OCI-LY7 (cell line): ENCODE results near the gene GALNTL6. TPM values are rescaled to one million over a fixed set of nuclear protein-coding genes. Genes with fewer than 3 reads are reported as not detected.

Source experiments
- BruUV-seq: library from RNA; stranded (reverse); fragments of 400-500 nt; replicated peaks from 2 replicates; lab custom pipeline; 2021; lab: Mats Ljungman, UMichigan
- CTCF ChIA-PET: fragments of 300-600 bp; sonication (Branson Sonifier 250); formaldehyde crosslinking; loops from one replicate; lab custom pipeline; 2022; ENCODE audit warnings: antibody characterized with exemption; ENCODE audit not compliant: unreplicated experiment; lab: Charles Lee
- POLR2A ChIA-PET: fragments of 300-600 bp; sonication (Branson Sonifier 250); formaldehyde crosslinking; loops from one replicate; lab custom pipeline; 2022; ENCODE audit warnings: antibody characterized with exemption; lab: Charles Lee
- DNase-seq: peaks from one replicate; pipeline ENCODE4 v3.0.0-alpha.2; 2015; ENCODE audit warnings: low spot score
- H2AFZ ChIP-seq: fragments of 200-600 bp; sonication (generic), shearing (Covaris generic); 2 replicates; pipeline ENCODE4 v1.6.1; 2014; ENCODE audit warnings: mild to moderate bottlenecking, antibody characterized with exemption, low read length, moderate library complexity
- H3K27ac ChIP-seq: fragments of 200-600 bp; sonication (generic); 2 replicates; pipeline ENCODE4 v1.5.1; 2014; ENCODE audit warnings: mixed run types, low read depth, mild to moderate bottlenecking, moderate library complexity, low read length, inconsistent platforms; ENCODE audit not compliant: poor library complexity, severe bottlenecking
- H3K36me3 ChIP-seq: fragments of 200-600 bp; sonication (generic); 2 replicates; pipeline ENCODE4 v1.6.1; 2014; ENCODE audit warnings: mild to moderate bottlenecking, antibody characterized with exemption, low read length, moderate library complexity, mixed read lengths; ENCODE audit not compliant: insufficient read depth
- H3K4me1 ChIP-seq: fragments of 200-600 bp; sonication (generic); 2 replicates; pipeline ENCODE4 v1.5.1; 2014; ENCODE audit warnings: mild to moderate bottlenecking, low read length; ENCODE audit not compliant: insufficient read depth, poor library complexity, severe bottlenecking
- H3K4me2 ChIP-seq: fragments of 200-600 bp; sonication (generic); 2 replicates; pipeline ENCODE4 v1.6.1; 2014; ENCODE audit warnings: mild to moderate bottlenecking, low read length
- H3K4me3 ChIP-seq: fragments of 200-600 bp; sonication (generic); 2 replicates; pipeline ENCODE4 v1.5.1; 2014; ENCODE audit warnings: mild to moderate bottlenecking, low read depth, low read length; ENCODE audit not compliant: poor library complexity, severe bottlenecking
- H3K79me2 ChIP-seq: fragments of 200-600 bp; sonication (generic); 2 replicates; pipeline ENCODE4 v1.6.1; 2016; ENCODE audit warnings: low read depth, mild to moderate bottlenecking, low read length, moderate library complexity, mixed read lengths; ENCODE audit not compliant: insufficient read depth
- H3K9me2 ChIP-seq: fragments of 200-600 bp; sonication (generic); 2 replicates; pipeline ENCODE4 v1.6.1; 2016; ENCODE audit warnings: mild to moderate bottlenecking, low read length, mixed read lengths; ENCODE audit not compliant: insufficient read depth
- H3K9me3 ChIP-seq: fragments of 200-600 bp; sonication (generic); 2 replicates; pipeline ENCODE4 v1.6.1; 2014; ENCODE audit warnings: mild to moderate bottlenecking, mixed run types, low read length, mixed read lengths
- H4K20me1 ChIP-seq: fragments of 200-600 bp; sonication (generic); 2 replicates; pipeline ENCODE4 v1.6.1; 2014; ENCODE audit warnings: mild to moderate bottlenecking, antibody characterized with exemption, low read length, moderate library complexity, mixed read lengths; ENCODE audit not compliant: insufficient read depth
- EZH2phosphoT487 ChIP-seq: fragments of 200-600 bp; sonication (generic); IDR thresholded peaks from 2 replicates; pipeline ENCODE4 v1.6.1; 2018; ENCODE audit warnings: low read depth, borderline replicate concordance, mild to moderate bottlenecking, mixed run types, antibody characterized with exemption, low read length, moderate library complexity, mixed read lengths
- intact Hi-C: fragments of 100-400 bp; cut with micrococcal nuclease; formaldehyde crosslinking; loops from one replicate; pipeline ENCODE4 v1.10.0; 2022; ENCODE audit not compliant: unreplicated experiment
- total RNA-seq, 2 experiments: library from RNA; depleted of rRNA in 1 of 2; stranded (reverse); fragments of >200 nt in 1 of 2; shearing (Covaris generic) in 1 of 2; gene quantifications; 2 replicates each; pipeline ENCODE4 v1.2.3, GENCODE V29; 2014 to 2022
- TF ChIP-seq, protein P1 (sequence below): fragments of 200-600 bp; sonication (generic); conservative IDR thresholded peaks from 2 replicates; pipeline ENCODE4 v1.5.1; 2014; ENCODE audit warnings: mild to moderate bottlenecking, antibody characterized with exemption, low read length, moderate library complexity, mixed read lengths

Gene GALNTL6
- total RNA-seq, 2 experiments from 2014 or later: not detected

- Histone ChIP-seq H3K4me3 (no peak overlapping the region), H3K36me3 (no peaks in the 10 kb centered on the region), H4K20me1 (no peaks in the 10 kb centered on the region), H2AFZ (no peak overlapping the region), H3K27ac (no peak overlapping the region), H3K9me2 (no peaks in the 10 kb centered on the region), H3K79me2 (no peaks in the 10 kb centered on the region), H3K4me1 (no peaks in the 10 kb centered on the region), H3K9me3 (no peaks in the 10 kb centered on the region), H3K4me2 (no peak overlapping the region)
- BruUV-seq: no TSS peak
- TF ChIP-seq, protein P1, sequence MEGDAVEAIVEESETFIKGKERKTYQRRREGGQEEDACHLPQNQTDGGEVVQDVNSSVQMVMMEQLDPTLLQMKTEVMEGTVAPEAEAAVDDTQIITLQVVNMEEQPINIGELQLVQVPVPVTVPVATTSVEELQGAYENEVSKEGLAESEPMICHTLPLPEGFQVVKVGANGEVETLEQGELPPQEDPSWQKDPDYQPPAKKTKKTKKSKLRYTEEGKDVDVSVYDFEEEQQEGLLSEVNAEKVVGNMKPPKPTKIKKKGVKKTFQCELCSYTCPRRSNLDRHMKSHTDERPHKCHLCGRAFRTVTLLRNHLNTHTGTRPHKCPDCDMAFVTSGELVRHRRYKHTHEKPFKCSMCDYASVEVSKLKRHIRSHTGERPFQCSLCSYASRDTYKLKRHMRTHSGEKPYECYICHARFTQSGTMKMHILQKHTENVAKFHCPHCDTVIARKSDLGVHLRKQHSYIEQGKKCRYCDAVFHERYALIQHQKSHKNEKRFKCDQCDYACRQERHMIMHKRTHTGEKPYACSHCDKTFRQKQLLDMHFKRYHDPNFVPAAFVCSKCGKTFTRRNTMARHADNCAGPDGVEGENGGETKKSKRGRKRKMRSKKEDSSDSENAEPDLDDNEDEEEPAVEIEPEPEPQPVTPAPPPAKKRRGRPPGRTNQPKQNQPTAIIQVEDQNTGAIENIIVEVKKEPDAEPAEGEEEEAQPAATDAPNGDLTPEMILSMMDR: no peak
- no peak for TF ChIP-seq EZH2phosphoT487
- CTCF ChIA-PET: no interaction called here
- DNase-seq: no peak
- intact Hi-C loops: loop anchor here (10.0 kb wide), 1 partner anchor 628 kb away; no protein-coding TSS in a partner anchor
- POLR2A ChIA-PET: no interaction called here
Measured at GRCh38 chr4:172207258-172207657, 394.1 kb downstream of the GALNTL6 start.

DNA sequence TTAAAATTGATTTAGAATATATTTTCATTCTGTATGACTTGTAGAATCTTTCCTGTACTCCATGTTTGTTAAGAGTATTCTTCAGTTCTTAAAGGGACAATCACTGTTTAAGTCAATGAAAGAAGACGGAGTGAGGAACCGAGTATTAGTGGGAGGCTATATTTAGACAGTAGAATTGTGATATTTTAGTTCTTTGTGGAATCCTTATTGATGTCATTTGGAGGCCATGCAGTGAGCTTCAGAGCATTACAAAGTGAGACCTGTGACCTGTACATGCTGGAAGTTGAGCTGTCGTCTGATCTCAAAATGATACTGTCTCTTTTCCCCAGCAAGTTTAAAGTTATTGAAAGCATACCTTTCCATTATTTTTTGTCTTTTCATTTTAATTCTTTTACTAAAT is 394.7 kb downstream of the GALNTL6 start:
- no peaks in the 10 kb centered on the region for H3K9me3 ChIP-seq
- H3K4me1 ChIP-seq: no peaks in the 10 kb centered on the region
- no peak for TF ChIP-seq EZH2phosphoT487
- TF ChIP-seq, protein P1: no peak
- BruUV-seq: no TSS peak
- no peak overlapping the region for H3K4me3 ChIP-seq
- ChIA-PET CTCF (no interaction called here), POLR2A (no interaction called here)
- H3K4me2 ChIP-seq: no peak overlapping the region
- no peaks in the 10 kb centered on the region for H3K79me2 ChIP-seq
- no peaks in the 10 kb centered on the region for H4K20me1 ChIP-seq
- H2AFZ ChIP-seq: no peak overlapping the region
- no peak overlapping the region for H3K27ac ChIP-seq
- H3K9me2 ChIP-seq: no peaks in the 10 kb centered on the region
- intact Hi-C loops: loop anchor here (10.0 kb wide), 1 partner anchor 627 kb away; no protein-coding TSS in a partner anchor
- no peaks in the 10 kb centered on the region for H3K36me3 ChIP-seq
- DNase-seq: no peak

DNA sequence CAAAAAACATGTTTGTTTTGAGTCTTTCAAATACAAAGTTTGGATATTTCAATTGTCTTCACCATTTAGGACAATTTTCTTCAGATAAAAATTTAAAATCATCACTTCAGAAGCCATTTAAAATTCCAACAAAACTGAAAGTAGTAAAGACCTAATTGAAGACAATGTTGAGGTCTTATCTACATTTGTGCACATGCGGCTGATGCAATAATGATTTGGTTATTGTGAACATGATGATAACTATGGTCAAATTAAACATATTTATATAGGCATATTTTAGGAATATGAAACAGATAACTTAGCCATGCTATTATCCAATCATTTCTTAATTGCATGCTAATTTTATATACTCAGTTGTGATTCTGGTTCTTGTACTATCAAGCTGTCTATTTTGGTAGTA is 407.5 kb downstream of the GALNTL6 start:
- CTCF ChIA-PET: no interaction called here
- POLR2A ChIA-PET: no interaction called here

More for the DNA sequence above, 407.5 kb downstream of the GALNTL6 start:
- no peak overlapping the region for H2AFZ ChIP-seq
- no peaks in the 10 kb centered on the region for H3K9me2 ChIP-seq
- intact Hi-C loops: no loop called here
- no peaks in the 10 kb centered on the region for H3K36me3 ChIP-seq
- H3K79me2 ChIP-seq: no peaks in the 10 kb centered on the region
- no TSS peak for BruUV-seq
- no peaks in the 10 kb centered on the region for H3K4me1 ChIP-seq
- no peak overlapping the region for H3K4me2 ChIP-seq
- no peak overlapping the region for H3K4me3 ChIP-seq
- TF ChIP-seq, protein P1: no peak
- TF ChIP-seq EZH2phosphoT487: no peak
- H3K9me3 ChIP-seq: no peaks in the 10 kb centered on the region
- H3K27ac ChIP-seq: no peak overlapping the region
- no peak for DNase-seq
- H4K20me1 ChIP-seq: no peaks in the 10 kb centered on the region
